K562 (cell line): ENCODE results near the gene ZNF264. TPM values are rescaled to one million over a fixed set of nuclear protein-coding genes. Genes with fewer than 3 reads are reported as not detected.

ENCODE experiments used
- ATAC-seq: fragments of 200-7000 bp; cut with Tn5 transposase; 3 replicates; pipeline ENCODE4 v1.9.1; 2020; ENCODE audit warnings: moderate library complexity
- BruUV-seq: library from RNA; stranded (reverse); fragments of 400-500 nt; replicated peaks from 2 replicates; lab custom pipeline; 2021; lab: Mats Ljungman, UMichigan
- CTCF ChIA-PET: fragments of 300-600 bp; formaldehyde crosslinking; extraction: SDS; loops from one replicate; lab custom pipeline; 2021; ENCODE audit warnings: low intra/inter-chr PET ratio; lab: Yijun Ruan, JAX
- POLR2A ChIA-PET: fragments of 300-600, 350-650 bp; sonication (Branson Sonifier 250); formaldehyde crosslinking; extraction: SDS; loops from one replicate; lab custom pipeline; 2021; ENCODE audit warnings: antibody characterized with exemption, inconsistent platforms; lab: Yijun Ruan, JAX
- DNase-seq, 4 experiments: peaks; one replicate each; pipeline versions ENCODE4 v3.0.0 to v3.0.0-alpha.2; 2011 to 2018; ENCODE audit warnings: low spot score in 3 of 4, mixed read lengths in 3 of 4; ENCODE audit errors: extremely low read depth in 1 of 4
- FAIRE-seq: peaks from 2 replicates; lab custom pipeline; 2011; peaks lifted over from hg19 to GRCh38; lab: Jason Lieb, UNC
- H2AFZ ChIP-seq: 2 replicates; pipeline ENCODE4 v1.6.0; 2011; ENCODE audit warnings: low read depth, low read length, control low read depth, inconsistent platforms
- H3K27ac ChIP-seq: fragments of 200-600 bp; 3 replicates; pipeline ENCODE4 v1.8.0; 2011; ENCODE audit warnings: low read depth, mild to moderate bottlenecking, control low read depth, inconsistent platforms, low read length, moderate library complexity, mixed read lengths; ENCODE audit errors: extremely low read depth
- H3K27me3 ChIP-seq, 2 experiments: fragments of 300-600 bp in 1 of 2; 2 replicates in 1 of 2; 3 replicates in 1 of 2; pipeline versions ENCODE4 v1.6.0 to v1.8.0; 2011; ENCODE audit warnings: inconsistent platforms in 2 of 2, low read length in 2 of 2, mild to moderate bottlenecking in 1 of 2, mixed read lengths in 1 of 2, moderate library complexity in 1 of 2; ENCODE audit not compliant: control insufficient read depth in 2 of 2, insufficient read depth in 2 of 2
- H3K36me3 ChIP-seq: fragments of 300-600 bp; 3 replicates; pipeline ENCODE4 v1.8.0; 2011; ENCODE audit warnings: mild to moderate bottlenecking, low read length, inconsistent platforms; ENCODE audit not compliant: control insufficient read depth, insufficient read depth
- H3K4me1 ChIP-seq, 2 experiments: fragments of 200-600 bp in 1 of 2; replicated peaks in 1 of 2; 2 replicates in 1 of 2; 3 replicates in 1 of 2; pipeline versions ENCODE4 v1.5.1 to v1.8.0; 2011; ENCODE audit warnings: inconsistent platforms in 2 of 2, low read length in 2 of 2, mild to moderate bottlenecking in 1 of 2, mixed read lengths in 1 of 2, moderate library complexity in 1 of 2; ENCODE audit not compliant: control insufficient read depth in 2 of 2, insufficient read depth in 2 of 2
- H3K4me2 ChIP-seq: 2 replicates; pipeline ENCODE4 v1.6.1; 2011; ENCODE audit warnings: low read length, control low read depth, inconsistent platforms, mixed read lengths; ENCODE audit not compliant: insufficient read depth
- H3K4me3 ChIP-seq: fragments of 200-600 bp; sonication (generic), shearing (Covaris generic); 2 replicates; pipeline ENCODE4 v1.5.1; 2016; ENCODE audit warnings: control low read depth, inconsistent platforms
- H3K79me2 ChIP-seq: fragments of 200-600 bp; 3 replicates; pipeline ENCODE4 v1.8.0; 2011; ENCODE audit warnings: low read length, inconsistent platforms; ENCODE audit not compliant: control insufficient read depth, insufficient read depth
- H3K9ac ChIP-seq, 2 experiments: 2 replicates each; pipeline versions ENCODE4 v1.6.0 to v1.6.1; 2011; ENCODE audit warnings: low read depth in 2 of 2, low read length in 2 of 2, control low read depth in 1 of 2, inconsistent platforms in 1 of 2, mild to moderate bottlenecking in 1 of 2, mixed read lengths in 1 of 2; ENCODE audit not compliant: insufficient read depth in 1 of 2
- H3K9me1 ChIP-seq: one replicate; pipeline ENCODE4 v1.6.0; 2011; ENCODE audit warnings: inconsistent platforms, mild to moderate bottlenecking, low read length, moderate library complexity; ENCODE audit not compliant: control insufficient read depth, insufficient read depth
- H3K9me3 ChIP-seq: replicated peaks from 2 replicates; pipeline ENCODE4 v1.5.1; 2011; ENCODE audit warnings: low read depth, low read length, inconsistent platforms; ENCODE audit not compliant: control insufficient read depth, insufficient read depth
- H4K20me1 ChIP-seq: replicated peaks from 2 replicates; pipeline ENCODE4 v1.6.1; 2011; ENCODE audit warnings: low read length, inconsistent platforms, mixed read lengths; ENCODE audit not compliant: control insufficient read depth, insufficient read depth
- CAMTA2 ChIP-seq: fragments of 250-450 bp; sonication (Bioruptor Pico); conservative IDR thresholded peaks from 2 replicates; pipeline ENCODE4 v1.5.1; 2022
- WGBS: fragments of 100-300 bp; shearing (Covaris generic); methylation state at CpG from one replicate; pipeline ENCODE4 v1.1.6; 2016; ENCODE audit warnings: low coverage, mixed read lengths; ENCODE audit not compliant: insufficient coverage; ENCODE audit errors: missing lambda C conversion rate; 5-methylcytosine and 5-hydroxymethylcytosine counted together
- in situ Hi-C: fragments of 300-500 bp; cut with MboI; formaldehyde crosslinking; loops from 4 replicates; pipeline ENCODE4 v1.15.0; 2018; ENCODE audit warnings: inconsistent platforms, mixed read lengths
- intact Hi-C: fragments of 100-400 bp; cut with micrococcal nuclease; formaldehyde crosslinking; loops from 2 replicates; pipeline ENCODE4 v1.14.2; 2022
- polyA plus RNA-seq, 8 experiments: library from polyadenylated mRNA; depleted of rRNA in 4 of 8; stranded (reverse) in 5 of 8; unstranded in 3 of 8; fragments of >200 nt; fragmentation: Nextera tagmentation in 2 of 8; fragmentation: Illumina TruSeq in 1 of 8; extraction: Ambion mirVana in 2 of 8; extraction: Trizol in 1 of 8; gene quantifications; 2 replicates each; pipeline versions ENCODE4 v1.2.1 to v1.2.3, GENCODE V29; 2011 to 2014; ENCODE audit warnings: inconsistent platforms in 1 of 8, missing spikeins in 1 of 8
- total RNA-seq, 7 experiments: library from RNA; depleted of rRNA in 6 of 7; stranded (reverse); fragments of >200 nt in 6 of 7; fragmentation: Illumina TruSeq in 2 of 7; extraction: Trizol in 2 of 7; gene quantifications; 2 replicates each; pipeline versions ENCODE4 v1.2.1 to v1.2.3, GENCODE V29; 2011 to 2021; ENCODE audit warnings: low replicate concordance in 1 of 7
- TF ChIP-seq, protein P1 (sequence below), 2 experiments: fragments of 450-650 bp; IDR thresholded peaks; 2 replicates each; pipeline ENCODE4 v1.6.1; 2018; ENCODE audit warnings: mild to moderate bottlenecking in 2 of 2, low read depth in 1 of 2; ENCODE audit not compliant: partially characterized antibody in 2 of 2
- TF ChIP-seq, protein P2 (sequence below), 2 experiments: fragments of 450-650 bp in 1 of 2; sonication (generic) in 1 of 2; formaldehyde crosslinking in 1 of 2; IDR thresholded peaks in 1 of 2; conservative IDR thresholded peaks in 1 of 2; 2 replicates each; pipeline versions ENCODE4 v1.6.1 to v1.8.1; 2016 to 2023; ENCODE audit warnings: mild to moderate bottlenecking in 2 of 2, moderate library complexity in 2 of 2, inconsistent platforms in 1 of 2, missing genetic modification reagents in 1 of 2

Gene ZNF264
- total and polyA plus RNA-seq, 9 of the 15 experiments (the other 6 are each of a cell fraction or from before 2014, with no cell fraction given) = 0.08 to 7.9 (median 1.3) TPM

DNA sequence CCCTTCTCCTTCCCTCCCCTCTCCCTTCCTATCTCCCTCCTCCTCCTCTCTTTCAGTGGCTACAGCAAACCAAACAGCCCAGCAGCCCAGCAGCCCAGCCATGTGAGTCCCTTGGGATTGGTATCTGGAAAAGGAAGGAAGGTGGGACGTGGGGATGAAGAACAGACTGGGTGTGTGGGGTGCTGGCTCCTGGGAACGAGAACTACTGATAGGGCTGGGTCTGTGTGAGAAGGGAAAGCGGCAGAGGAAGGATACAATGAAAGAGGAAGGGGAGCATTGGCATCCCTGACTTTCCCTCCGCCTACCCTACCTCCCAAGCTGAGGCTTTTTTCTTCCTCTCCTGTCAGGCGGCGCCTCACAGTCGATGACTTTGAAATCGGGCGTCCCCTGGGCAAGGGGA, 40.4 kb downstream of the ZNF264 start:
- Histone ChIP-seq H3K27ac (no peak overlapping the region), H3K4me1 (peaks cover 0 to 10% of the 10 kb centered on the region in 2 experiments; a peak in 3 of 5 replicates), H2AFZ (no peak overlapping the region), H4K20me1 (no peaks in the 10 kb centered on the region), H3K27me3 (peaks cover 0 to 6% of the 10 kb centered on the region in 2 experiments; a peak in 2 of 5 replicates), H3K4me3 (no peak overlapping the region), H3K4me2 (peak overlapping the region; percentile 65), H3K9ac (no peak overlapping the region), H3K79me2 (no peaks in the 10 kb centered on the region), H3K36me3 (no peaks in the 10 kb centered on the region), H3K9me1 (no peaks in the 10 kb centered on the region), H3K9me3 (peaks cover 3% of the 10 kb centered on the region; the same call in 1 of the 2 replicates)
- no peak for DNase-seq
- WGBS = 0% methylated on average over 7 of the region's 9 CpGs
- ATAC-seq = no peak
- intact Hi-C loops = no loop called here
- TSS peak; percentile 51 for BruUV-seq
- in situ Hi-C loops = no loop called here
- TF ChIP-seq, protein P1, sequence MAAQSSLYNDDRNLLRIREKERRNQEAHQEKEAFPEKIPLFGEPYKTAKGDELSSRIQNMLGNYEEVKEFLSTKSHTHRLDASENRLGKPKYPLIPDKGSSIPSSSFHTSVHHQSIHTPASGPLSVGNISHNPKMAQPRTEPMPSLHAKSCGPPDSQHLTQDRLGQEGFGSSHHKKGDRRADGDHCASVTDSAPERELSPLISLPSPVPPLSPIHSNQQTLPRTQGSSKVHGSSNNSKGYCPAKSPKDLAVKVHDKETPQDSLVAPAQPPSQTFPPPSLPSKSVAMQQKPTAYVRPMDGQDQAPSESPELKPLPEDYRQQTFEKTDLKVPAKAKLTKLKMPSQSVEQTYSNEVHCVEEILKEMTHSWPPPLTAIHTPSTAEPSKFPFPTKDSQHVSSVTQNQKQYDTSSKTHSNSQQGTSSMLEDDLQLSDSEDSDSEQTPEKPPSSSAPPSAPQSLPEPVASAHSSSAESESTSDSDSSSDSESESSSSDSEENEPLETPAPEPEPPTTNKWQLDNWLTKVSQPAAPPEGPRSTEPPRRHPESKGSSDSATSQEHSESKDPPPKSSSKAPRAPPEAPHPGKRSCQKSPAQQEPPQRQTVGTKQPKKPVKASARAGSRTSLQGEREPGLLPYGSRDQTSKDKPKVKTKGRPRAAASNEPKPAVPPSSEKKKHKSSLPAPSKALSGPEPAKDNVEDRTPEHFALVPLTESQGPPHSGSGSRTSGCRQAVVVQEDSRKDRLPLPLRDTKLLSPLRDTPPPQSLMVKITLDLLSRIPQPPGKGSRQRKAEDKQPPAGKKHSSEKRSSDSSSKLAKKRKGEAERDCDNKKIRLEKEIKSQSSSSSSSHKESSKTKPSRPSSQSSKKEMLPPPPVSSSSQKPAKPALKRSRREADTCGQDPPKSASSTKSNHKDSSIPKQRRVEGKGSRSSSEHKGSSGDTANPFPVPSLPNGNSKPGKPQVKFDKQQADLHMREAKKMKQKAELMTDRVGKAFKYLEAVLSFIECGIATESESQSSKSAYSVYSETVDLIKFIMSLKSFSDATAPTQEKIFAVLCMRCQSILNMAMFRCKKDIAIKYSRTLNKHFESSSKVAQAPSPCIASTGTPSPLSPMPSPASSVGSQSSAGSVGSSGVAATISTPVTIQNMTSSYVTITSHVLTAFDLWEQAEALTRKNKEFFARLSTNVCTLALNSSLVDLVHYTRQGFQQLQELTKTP (IDR thresholded peaks at IDR 0.05; ENCODE audit: low read depth in 1 of 2, partially characterized antibody in 2 of 2) = no peak
- TF ChIP-seq, protein P2, sequence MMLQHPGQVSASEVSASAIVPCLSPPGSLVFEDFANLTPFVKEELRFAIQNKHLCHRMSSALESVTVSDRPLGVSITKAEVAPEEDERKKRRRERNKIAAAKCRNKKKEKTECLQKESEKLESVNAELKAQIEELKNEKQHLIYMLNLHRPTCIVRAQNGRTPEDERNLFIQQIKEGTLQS (IDR thresholded peaks at IDR 0.05) = no peak
- TF ChIP-seq, protein P2 (CRISPR knock-in tag; conservative IDR thresholded peaks at IDR 0.05) = no peak
- no peak for TF ChIP-seq CAMTA2 (CRISPR knock-in tag)
- ChIA-PET CTCF (no interaction called here), POLR2A (interaction anchor here (0.6 kb wide), 1 partner anchor 32 kb away, joined by 3 read pairs; no protein-coding TSS in a partner anchor)
- FAIRE-seq = no peak
